Tibial artery (tissue), 4 donors: Measurements from ENCODE around the gene RBM18.

Experiments used
- DNase-seq, 2 donors: peaks; one replicate each; pipeline ENCODE4 v3.0.0-alpha.2; 2019
- H3K27ac ChIP-seq, 2 donors: fragments of 200-600 bp; sonication (generic) in 1 of 2; 1 replicate in 1 of 2; 2 replicates in 1 of 2; pipeline ENCODE4 v1.5.1; 2018 to 2019; ENCODE audit warnings: mild to moderate bottlenecking in 1 of 2
- H3K27me3 ChIP-seq, 2 donors: fragments of 200-600 bp; sonication (generic) in 1 of 2; one replicate each; pipeline versions ENCODE4 v1.5.1 to v1.6.0; 2016 to 2019
- H3K36me3 ChIP-seq, 3 donors: fragments of 200-600 bp; sonication (generic) in 2 of 3; one replicate each; pipeline ENCODE4 v1.5.1; 2016 to 2019; ENCODE audit warnings: mild to moderate bottlenecking in 2 of 3
- H3K4me1 ChIP-seq, 4 donors: fragments of 200-600 bp; sonication (generic) in 2 of 4; 1 replicate in 3 of 4; 2 replicates in 1 of 4; pipeline ENCODE4 v1.5.1; 2016 to 2019
- H3K4me3 ChIP-seq, 2 donors: fragments of 200-600 bp; sonication (generic) in 1 of 2; 1 replicate in 1 of 2; 2 replicates in 1 of 2; pipeline ENCODE4 v1.5.1; 2018 to 2019; ENCODE audit warnings: mild to moderate bottlenecking in 2 of 2
- H3K9me3 ChIP-seq, 3 donors: fragments of 200-600 bp; sonication (generic) in 1 of 3; one replicate each; pipeline ENCODE4 v1.5.1; 2016 to 2019
- CTCF ChIP-seq, 2 experiments: fragments of 200-600 bp in 1 of 2; fragments of 450-650 bp in 1 of 2; IDR thresholded peaks; one replicate each; pipeline ENCODE4 v1.5.1; 2017 to 2019; ENCODE audit warnings: antibody characterized with exemption in 2 of 2, mild to moderate bottlenecking in 1 of 2, moderate library complexity in 1 of 2
- intact Hi-C: fragments of 100-400 bp; cut with DNase I; formaldehyde crosslinking; loops from one replicate; pipeline ENCODE4 v1.15.0; 2023; ENCODE audit warnings: low total_unique reads

RBM18 gene

GRCh38 chr9:122227575-122227900 lies 37.1 kb downstream of the RBM18 start:
- Histone ChIP-seq H3K9me3 (no peaks in the 10 kb centered on the region), H3K36me3 (no peaks in the 10 kb centered on the region), H3K27me3 (peaks cover 0 to 86% of the 10 kb centered on the region in 2 donors), H3K27ac (no peak overlapping the region), H3K4me1 (peaks cover 0 to 37% (median 28%) of the 10 kb centered on the region in 4 donors), H3K4me3 (peak overlapping the region; percentile 34 to 46)
- no peak for DNase-seq
- no peak for TF ChIP-seq CTCF (IDR thresholded peaks at IDR 0.05)
- intact Hi-C loops, result no loop called here

- no peak for TF ChIP-seq CTCF (IDR thresholded peaks at IDR 0.05)
- peak overlapping the region; percentile 34 to 46 for H3K4me3 ChIP-seq
- DNase-seq, result no peak
- intact Hi-C loops, result no loop called here
- H3K27ac ChIP-seq, result no peak overlapping the region
- peaks cover 0 to 92% of the 10 kb centered on the region in 2 donors for H3K27me3 ChIP-seq
- H3K9me3 ChIP-seq, result no peaks in the 10 kb centered on the region
- peaks cover 0 to 37% (median 28%) of the 10 kb centered on the region in 4 donors for H3K4me1 ChIP-seq
- H3K36me3 ChIP-seq, result no peaks in the 10 kb centered on the region
These were observed 37.7 kb downstream of the RBM18 start for GRCh38 chr9:122226758-122227574.

- Histone ChIP-seq H3K27ac (no peak overlapping the region), H3K36me3 (no peaks in the 10 kb centered on the region), H3K9me3 (no peaks in the 10 kb centered on the region), H3K4me1 (peaks cover 0 to 42% (median 28%) of the 10 kb centered on the region in 4 donors), H3K27me3 (peaks cover 0 to 97% of the 10 kb centered on the region in 2 donors), H3K4me3 (peak overlapping the region in 1 of 2 donors; percentile 19)
- intact Hi-C loops, result no loop called here
- no peak for TF ChIP-seq CTCF (IDR thresholded peaks at IDR 0.05)
- no peak for DNase-seq
These were observed 38.4 kb downstream of the RBM18 start for GRCh38 chr9:122226142-122226757.

GRCh38 chr9:122225312-122226141 lies 39.1 kb downstream of the RBM18 start:
- DNase-seq, result no peak
- no peaks in the 10 kb centered on the region for H3K36me3 ChIP-seq
- peak overlapping the region in 1 of 2 donors; percentile 19 for H3K4me3 ChIP-seq
- no peaks in the 10 kb centered on the region for H3K9me3 ChIP-seq
- H3K4me1 ChIP-seq, result peaks cover 0 to 48% (median 29%) of the 10 kb centered on the region in 4 donors
- intact Hi-C loops, result no loop called here
- no peak for TF ChIP-seq CTCF (IDR thresholded peaks at IDR 0.05)
- H3K27me3 ChIP-seq, result peaks cover 0 to 98% of the 10 kb centered on the region in 2 donors
- H3K27ac ChIP-seq, result no peak overlapping the region

GRCh38 chr9:122223435-122223834 lies 41.2 kb downstream of the RBM18 start:
- Histone ChIP-seq H3K27ac (no peak overlapping the region), H3K4me3 (no peak overlapping the region), H3K4me1 (peaks cover 0 to 60% (median 41%) of the 10 kb centered on the region in 4 donors), H3K9me3 (no peaks in the 10 kb centered on the region), H3K27me3 (peaks cover 0 to 98% of the 10 kb centered on the region in 2 donors), H3K36me3 (no peaks in the 10 kb centered on the region)
- no peak for TF ChIP-seq CTCF (IDR thresholded peaks at IDR 0.05)
- no peak for DNase-seq
- intact Hi-C loops, result no loop called here
